RWPE1 (cell line): ENCODE measurements around the gene PATL2.

Source experiments
- CTCF ChIA-PET: fragments of 350-600 bp; sonication (Branson Sonifier 250); formaldehyde crosslinking; extraction: SDS; loops from one replicate; lab custom pipeline; 2021; lab: Yijun Ruan, JAX
- POLR2A ChIA-PET: fragments of 400-600 bp; formaldehyde crosslinking; extraction: SDS; loops from one replicate; lab custom pipeline; 2020; ENCODE audit warnings: antibody characterized with exemption; ENCODE audit not compliant: low non-redundant PET; lab: Yijun Ruan, JAX
- DNase-seq: peaks from one replicate; pipeline ENCODE4 v3.0.0; 2012; ENCODE audit warnings: low spot score
- H3K27ac ChIP-seq: fragments of 450-650 bp; 2 replicates; pipeline ENCODE4 v1.5.1; 2017
- CTCF ChIP-seq: fragments of 450-650 bp; conservative IDR thresholded peaks from 2 replicates; pipeline ENCODE4 v1.5.1; 2017; ENCODE audit warnings: low read depth, mild to moderate bottlenecking

PATL2 gene

GRCh38 chr15:44662478-44663409 is 48.4 kb downstream of the PATL2 start:
- POLR2A ChIA-PET: interaction anchor here (0.7 to 1.8 kb wide), 5 partner anchors 15 to 66 kb away, joined by 3 to 14 read pairs (median 4); partner anchors contain the start of genes B2M and PATL2
- no peak for TF ChIP-seq CTCF
- peak; percentile 74 for DNase-seq
- peak overlapping the region; percentile 90 for H3K27ac ChIP-seq
- CTCF ChIA-PET: interaction anchor here (0.6 to 2.2 kb wide), 8 partner anchors 11 to 91 kb away, joined by 3 to 16 read pairs (median 4); no protein-coding TSS in a partner anchor

- H3K27ac ChIP-seq: no peak overlapping the region
- ChIA-PET CTCF (no interaction called here), POLR2A (no interaction called here)
- DNase-seq: no peak
- TF ChIP-seq CTCF: no peak
Observed at GRCh38 chr15:44661576-44661975, 49.5 kb downstream of the PATL2 start.

DNA sequence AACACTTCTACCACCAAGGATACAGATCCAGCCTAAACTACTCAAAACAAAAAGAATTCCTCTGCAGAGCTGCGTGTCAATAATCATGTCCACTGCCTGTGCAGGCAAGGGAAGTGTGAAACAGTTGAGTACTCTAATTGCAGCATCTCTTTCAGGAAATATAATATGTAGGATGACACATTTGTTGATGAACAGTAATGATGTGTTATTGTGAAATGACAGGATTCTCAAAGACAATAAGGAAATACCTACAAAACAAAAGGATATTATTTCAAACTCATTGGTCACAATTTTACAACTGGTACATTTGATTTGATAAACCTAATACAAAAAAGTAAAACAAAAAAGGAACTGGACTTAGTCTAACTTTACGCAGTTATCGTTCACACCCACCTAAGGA is 52.1 kb downstream of the PATL2 start:
- ChIA-PET CTCF (no interaction called here), POLR2A (interaction anchor here (1.1 kb wide), 1 partner anchor 53 kb away, joined by 3 read pairs; no protein-coding TSS in a partner anchor)
- DNase-seq: no peak
- H3K27ac ChIP-seq: no peak overlapping the region
- TF ChIP-seq CTCF: no peak

GRCh38 chr15:44657378-44657777 is 53.7 kb downstream of the PATL2 start:
- no peak for TF ChIP-seq CTCF
- DNase-seq: no peak
- ChIA-PET POLR2A (no interaction called here), CTCF (interaction anchor here (0.6 kb wide), 1 partner anchor 15 kb away, joined by 3 read pairs; no protein-coding TSS in a partner anchor)
- no peak overlapping the region for H3K27ac ChIP-seq

GRCh38 chr15:44656913-44657312 is 54.2 kb downstream of the PATL2 start:
- no peak for TF ChIP-seq CTCF
- CTCF ChIA-PET: interaction anchor here (0.6 kb wide), 1 partner anchor 26 kb away, joined by 3 read pairs; no protein-coding TSS in a partner anchor
- DNase-seq: no peak
- no peak overlapping the region for H3K27ac ChIP-seq
- POLR2A ChIA-PET: no interaction called here

DNA sequence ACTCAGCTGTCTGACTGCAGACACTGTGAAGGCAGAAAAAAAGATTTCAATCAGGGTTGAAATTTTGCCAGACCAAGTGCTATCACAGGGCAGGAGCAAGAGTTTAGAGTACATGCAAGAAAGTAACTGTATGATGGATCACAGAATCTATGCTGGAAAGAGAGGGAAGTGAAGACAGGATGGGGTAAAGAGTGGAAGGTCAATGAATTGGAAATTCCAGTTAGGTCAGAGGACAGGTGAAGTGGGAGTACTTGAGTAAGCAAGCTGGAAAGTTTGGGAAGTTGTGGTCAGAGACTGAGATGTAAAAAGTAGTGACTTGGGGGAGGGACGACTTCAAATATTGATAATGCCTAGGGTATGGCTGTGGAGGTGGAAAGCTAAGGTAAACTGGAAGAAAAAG is 54.8 kb downstream of the PATL2 start:
- CTCF ChIA-PET: interaction anchor here (0.6 kb wide), 1 partner anchor 25 kb away, joined by 3 read pairs; no protein-coding TSS in a partner anchor
- TF ChIP-seq CTCF: no peak
- no peak overlapping the region for H3K27ac ChIP-seq
- POLR2A ChIA-PET: no interaction called here
- DNase-seq: no peak
